SK-N-SH treated with all-trans-retinoic acid at 6 μM for 48 hours (cell line): ENCODE results near the gene MON2.
A peak's percentile ranks its signal among the peaks of the same experiment; 100 is the strongest.

Source experiments
- ATAC-seq: fragments of 200-7000 bp; cut with Tn5 transposase; 3 replicates; pipeline ENCODE4 v1.9.1; 2020; ENCODE audit warnings: mild to moderate bottlenecking, moderate library complexity
- ARNTL ChIP-seq: fragments of 450-650 bp; formaldehyde crosslinking; IDR thresholded peaks from 2 replicates; pipeline ENCODE4 v1.5.0; 2020; ENCODE audit warnings: low read depth, mild to moderate bottlenecking, moderate library complexity, borderline replicate concordance
- BACH2 ChIP-seq: fragments of 250-450 bp; sonication (Bioruptor Pico); IDR thresholded peaks from 2 replicates; pipeline ENCODE4 v1.9.0; 2021; ENCODE audit warnings: mild to moderate bottlenecking, borderline replicate concordance
- CSDC2 ChIP-seq: fragments of 250-450 bp; sonication (Bioruptor Pico); IDR thresholded peaks from 2 replicates; pipeline ENCODE4 v1.5.0; 2020; ENCODE audit warnings: mild to moderate bottlenecking, moderate library complexity
- ESRRG ChIP-seq: fragments of 250-450 bp; sonication (Bioruptor Pico); IDR thresholded peaks from 2 replicates; pipeline ENCODE4 v1.6.1; 2021; ENCODE audit warnings: mild to moderate bottlenecking
- GLIS3 ChIP-seq: fragments of 250-450 bp; sonication (Bioruptor Pico); IDR thresholded peaks from 2 replicates; pipeline ENCODE4 v1.5.0; 2020; ENCODE audit warnings: mild to moderate bottlenecking, moderate library complexity
- ISL1 ChIP-seq: fragments of 250-450 bp; sonication (Bioruptor Pico); IDR thresholded peaks from 2 replicates; pipeline ENCODE4 v2.1.2; 2022; ENCODE audit warnings: mild to moderate bottlenecking, moderate library complexity
- OSR1 ChIP-seq: fragments of 250-450 bp; sonication (Bioruptor Pico); IDR thresholded peaks from 2 replicates; pipeline ENCODE4 v1.8.0; 2022; ENCODE audit warnings: moderate library complexity, mild to moderate bottlenecking, inconsistent platforms
- PPARA ChIP-seq: fragments of 250-450 bp; sonication (Bioruptor Pico); IDR thresholded peaks from 2 replicates; pipeline ENCODE4 v1.5.0; 2020; ENCODE audit warnings: mild to moderate bottlenecking, borderline replicate concordance
- RARB ChIP-seq: fragments of 250-450 bp; sonication (Bioruptor Pico); IDR thresholded peaks from 2 replicates; pipeline ENCODE4 v1.8.0; 2021; ENCODE audit warnings: mild to moderate bottlenecking, moderate library complexity
- SNAI2 ChIP-seq: fragments of 250-450 bp; sonication (Bioruptor Pico); IDR thresholded peaks from 2 replicates; pipeline ENCODE4 v1.5.0; 2020; ENCODE audit warnings: mild to moderate bottlenecking, moderate library complexity
- TCF4 ChIP-seq: fragments of 250-450 bp; sonication (Bioruptor Pico); IDR thresholded peaks from 2 replicates; pipeline ENCODE4 v1.8.0; 2021; ENCODE audit warnings: mild to moderate bottlenecking, moderate library complexity, borderline replicate concordance
- TOX ChIP-seq: fragments of 250-450 bp; sonication (Bioruptor Pico); IDR thresholded peaks from 2 replicates; pipeline ENCODE4 v1.8.0; 2021; ENCODE audit warnings: mild to moderate bottlenecking, moderate library complexity, borderline replicate concordance
- ZFP3 ChIP-seq: fragments of 250-450 bp; sonication (Bioruptor Pico); IDR thresholded peaks from 2 replicates; pipeline ENCODE4 v1.5.0; 2020; ENCODE audit warnings: mild to moderate bottlenecking, moderate library complexity
- ZNF565 ChIP-seq: fragments of 450-650 bp; formaldehyde crosslinking; conservative IDR thresholded peaks from 2 replicates; pipeline ENCODE4 v1.5.0; 2020; ENCODE audit warnings: low read depth, mild to moderate bottlenecking, moderate library complexity
- ZNF70 ChIP-seq: fragments of 450-650 bp; formaldehyde crosslinking; IDR thresholded peaks from 2 replicates; pipeline ENCODE4 v1.5.0; 2020; ENCODE audit warnings: mild to moderate bottlenecking, moderate library complexity
- TF ChIP-seq, protein P1 (sequence below): fragments of 250-450 bp; sonication (Bioruptor Pico); IDR thresholded peaks from 2 replicates; pipeline ENCODE4 v1.5.1; 2020; ENCODE audit warnings: low read depth, mild to moderate bottlenecking, moderate library complexity
- TF ChIP-seq, protein P2 (sequence below): fragments of 250-450 bp; sonication (Bioruptor Pico); IDR thresholded peaks from 2 replicates; pipeline ENCODE4 v1.5.0; 2020; ENCODE audit warnings: mild to moderate bottlenecking, moderate library complexity
- TF ChIP-seq, protein P3 (sequence below): fragments of 250-450 bp; sonication (Bioruptor Pico); IDR thresholded peaks from 2 replicates; pipeline ENCODE4 v1.5.1; 2021; ENCODE audit warnings: mild to moderate bottlenecking, moderate library complexity

Gene MON2

DNA sequence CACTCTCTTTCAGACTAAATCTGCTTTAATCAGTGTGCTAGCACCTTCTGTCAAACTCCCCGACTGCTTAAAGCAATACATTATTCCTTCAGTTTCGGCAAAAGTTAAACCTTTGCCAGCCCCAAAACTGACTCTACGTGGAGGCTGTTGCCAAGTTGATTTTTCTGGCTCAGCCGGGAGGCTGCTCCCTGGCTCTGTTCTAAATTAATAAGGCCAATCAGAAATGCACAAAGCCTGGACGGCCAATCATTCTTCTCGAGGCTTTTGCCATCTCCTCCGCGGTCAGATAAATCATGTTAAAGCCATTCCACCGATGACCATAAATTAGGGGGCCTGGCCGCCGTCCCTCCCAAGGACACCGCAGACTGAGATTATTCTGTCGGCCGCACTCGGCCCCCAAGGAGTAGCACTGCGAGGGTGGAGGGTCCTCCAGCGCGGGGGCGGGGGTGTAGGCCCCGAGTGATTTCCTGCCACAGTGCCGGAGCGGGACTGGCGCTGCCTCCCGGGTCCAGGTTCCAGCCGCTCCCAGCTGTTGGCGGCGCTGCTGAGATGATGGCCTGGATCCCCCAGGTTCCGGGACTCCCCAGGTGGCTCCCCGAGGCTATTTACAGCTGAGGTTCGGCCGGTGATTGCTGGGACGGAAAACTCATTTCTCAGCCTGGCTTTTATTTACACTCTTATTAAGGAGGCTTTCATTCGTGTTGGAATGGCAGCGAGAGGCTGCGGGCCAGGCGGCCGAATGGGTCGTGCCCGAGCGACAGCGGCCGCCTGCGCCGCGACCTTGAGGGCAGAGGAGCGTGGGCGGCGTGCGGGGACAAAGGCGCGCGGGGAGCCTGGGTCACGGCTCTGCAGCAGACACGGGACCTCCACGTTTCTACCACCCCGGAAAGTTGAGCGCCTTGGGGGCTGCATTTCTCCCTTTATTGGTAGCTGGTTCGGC is 165.1 kb downstream of the MON2 start (continued):
- TF ChIP-seq, protein P1, sequence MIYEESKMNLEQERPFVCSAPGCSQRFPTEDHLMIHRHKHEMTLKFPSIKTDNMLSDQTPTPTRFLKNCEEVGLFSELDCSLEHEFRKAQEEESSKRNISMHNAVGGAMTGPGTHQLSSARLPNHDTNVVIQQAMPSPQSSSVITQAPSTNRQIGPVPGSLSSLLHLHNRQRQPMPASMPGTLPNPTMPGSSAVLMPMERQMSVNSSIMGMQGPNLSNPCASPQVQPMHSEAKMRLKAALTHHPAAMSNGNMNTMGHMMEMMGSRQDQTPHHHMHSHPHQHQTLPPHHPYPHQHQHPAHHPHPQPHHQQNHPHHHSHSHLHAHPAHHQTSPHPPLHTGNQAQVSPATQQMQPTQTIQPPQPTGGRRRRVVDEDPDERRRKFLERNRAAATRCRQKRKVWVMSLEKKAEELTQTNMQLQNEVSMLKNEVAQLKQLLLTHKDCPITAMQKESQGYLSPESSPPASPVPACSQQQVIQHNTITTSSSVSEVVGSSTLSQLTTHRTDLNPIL (CRISPR knock-in tag), result no peak
- peak; percentile 48; the same call in 1 of the 2 replicates for TF ChIP-seq TCF4 (CRISPR knock-in tag)
- no peak for TF ChIP-seq CSDC2
- no peak for TF ChIP-seq ESRRG (CRISPR knock-in tag)
- no peak for TF ChIP-seq SNAI2 (CRISPR knock-in tag)

DNA sequence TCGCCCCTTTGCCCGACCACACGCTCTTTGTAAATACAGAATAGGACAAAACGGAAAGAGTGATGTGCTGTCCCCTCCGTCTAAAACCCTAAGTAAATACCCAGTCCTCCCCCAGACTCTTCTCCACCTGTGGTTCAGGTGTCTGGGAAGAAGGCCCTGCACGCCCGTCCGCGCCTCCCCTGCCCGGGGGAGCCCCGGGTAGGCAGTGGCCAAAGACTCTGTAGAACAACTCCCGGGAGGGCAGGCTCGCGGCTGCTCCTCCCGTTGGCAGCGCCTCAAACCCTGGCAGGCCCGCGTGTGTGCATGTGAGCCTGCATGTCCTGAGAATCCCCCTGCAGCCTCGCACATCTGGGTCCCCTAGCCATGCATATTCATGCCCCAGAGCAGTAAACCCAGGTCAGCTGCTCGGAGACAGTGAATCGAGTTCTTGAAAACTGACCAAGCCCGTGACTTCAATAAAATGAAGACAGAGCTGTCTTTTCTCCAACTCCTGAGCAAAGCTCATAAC is 165.8 kb downstream of the MON2 start:
- peak; percentile 44 for ATAC-seq
- TF ChIP-seq OSR1 (CRISPR knock-in tag) (no peak), ZNF565 (no peak), ZFP3 (CRISPR knock-in tag) (no peak), BACH2 (CRISPR knock-in tag) (no peak)

DNA sequence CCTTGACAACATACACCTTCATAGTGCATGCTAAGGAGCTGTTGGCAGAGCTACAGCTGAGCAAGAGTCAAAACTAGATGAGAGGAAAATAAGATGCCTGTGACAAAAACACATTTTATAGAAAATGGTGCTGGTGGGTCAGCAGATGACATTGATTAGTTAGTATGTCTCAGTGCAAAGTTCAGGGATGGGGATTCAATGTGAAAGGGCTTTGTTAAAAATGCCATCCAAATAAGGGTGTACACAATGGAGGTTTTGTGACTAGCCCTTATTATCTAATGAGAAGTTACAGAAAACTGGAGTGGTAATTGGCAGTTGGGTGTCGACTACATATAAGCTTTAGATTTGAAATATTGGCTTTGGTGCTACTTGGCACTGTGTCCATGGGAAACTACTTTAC is 169.0 kb downstream of the MON2 start:
- ATAC-seq, result no peak

DNA sequence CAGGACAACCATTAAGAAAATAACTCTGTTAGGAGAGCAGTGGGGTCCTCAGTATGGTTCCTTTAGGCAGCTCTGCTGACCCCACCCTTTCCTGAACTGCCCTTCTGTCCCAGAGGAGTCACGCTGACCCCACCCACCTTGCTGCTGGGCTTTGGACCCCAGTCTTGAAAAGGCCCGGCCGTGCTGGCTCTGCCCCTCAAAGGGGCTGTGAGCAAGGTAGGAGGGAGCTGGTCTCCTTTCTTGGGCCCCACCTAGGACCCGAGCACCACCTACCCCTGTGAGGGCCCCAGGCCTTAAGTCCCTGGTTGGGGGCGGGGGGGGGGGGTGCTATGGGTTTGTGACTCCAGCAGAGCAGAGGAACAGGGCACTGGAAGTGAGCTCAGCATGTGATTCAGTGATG is 171.1 kb downstream of the MON2 start:
- no peak for ATAC-seq
- no peak for TF ChIP-seq ZNF565
- no peak for TF ChIP-seq TCF4 (CRISPR knock-in tag)
- TF ChIP-seq, protein P2, sequence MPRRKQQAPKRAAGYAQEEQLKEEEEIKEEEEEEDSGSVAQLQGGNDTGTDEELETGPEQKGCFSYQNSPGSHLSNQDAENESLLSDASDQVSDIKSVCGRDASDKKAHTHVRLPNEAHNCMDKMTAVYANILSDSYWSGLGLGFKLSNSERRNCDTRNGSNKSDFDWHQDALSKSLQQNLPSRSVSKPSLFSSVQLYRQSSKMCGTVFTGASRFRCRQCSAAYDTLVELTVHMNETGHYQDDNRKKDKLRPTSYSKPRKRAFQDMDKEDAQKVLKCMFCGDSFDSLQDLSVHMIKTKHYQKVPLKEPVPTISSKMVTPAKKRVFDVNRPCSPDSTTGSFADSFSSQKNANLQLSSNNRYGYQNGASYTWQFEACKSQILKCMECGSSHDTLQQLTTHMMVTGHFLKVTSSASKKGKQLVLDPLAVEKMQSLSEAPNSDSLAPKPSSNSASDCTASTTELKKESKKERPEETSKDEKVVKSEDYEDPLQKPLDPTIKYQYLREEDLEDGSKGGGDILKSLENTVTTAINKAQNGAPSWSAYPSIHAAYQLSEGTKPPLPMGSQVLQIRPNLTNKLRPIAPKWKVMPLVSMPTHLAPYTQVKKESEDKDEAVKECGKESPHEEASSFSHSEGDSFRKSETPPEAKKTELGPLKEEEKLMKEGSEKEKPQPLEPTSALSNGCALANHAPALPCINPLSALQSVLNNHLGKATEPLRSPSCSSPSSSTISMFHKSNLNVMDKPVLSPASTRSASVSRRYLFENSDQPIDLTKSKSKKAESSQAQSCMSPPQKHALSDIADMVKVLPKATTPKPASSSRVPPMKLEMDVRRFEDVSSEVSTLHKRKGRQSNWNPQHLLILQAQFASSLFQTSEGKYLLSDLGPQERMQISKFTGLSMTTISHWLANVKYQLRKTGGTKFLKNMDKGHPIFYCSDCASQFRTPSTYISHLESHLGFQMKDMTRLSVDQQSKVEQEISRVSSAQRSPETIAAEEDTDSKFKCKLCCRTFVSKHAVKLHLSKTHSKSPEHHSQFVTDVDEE (CRISPR knock-in tag), result no peak
- no peak for TF ChIP-seq OSR1 (CRISPR knock-in tag)
- TF ChIP-seq ZFP3 (CRISPR knock-in tag), result no peak
- TF ChIP-seq ISL1 (CRISPR knock-in tag), result no peak
- no peak for TF ChIP-seq TOX (CRISPR knock-in tag)
- TF ChIP-seq BACH2 (CRISPR knock-in tag), result no peak
- no peak for TF ChIP-seq PPARA (CRISPR knock-in tag)

More for the DNA sequence above, 169.0 kb downstream of the MON2 start:
- no peak for TF ChIP-seq ZNF70
- TF ChIP-seq ESRRG (CRISPR knock-in tag), result no peak

DNA sequence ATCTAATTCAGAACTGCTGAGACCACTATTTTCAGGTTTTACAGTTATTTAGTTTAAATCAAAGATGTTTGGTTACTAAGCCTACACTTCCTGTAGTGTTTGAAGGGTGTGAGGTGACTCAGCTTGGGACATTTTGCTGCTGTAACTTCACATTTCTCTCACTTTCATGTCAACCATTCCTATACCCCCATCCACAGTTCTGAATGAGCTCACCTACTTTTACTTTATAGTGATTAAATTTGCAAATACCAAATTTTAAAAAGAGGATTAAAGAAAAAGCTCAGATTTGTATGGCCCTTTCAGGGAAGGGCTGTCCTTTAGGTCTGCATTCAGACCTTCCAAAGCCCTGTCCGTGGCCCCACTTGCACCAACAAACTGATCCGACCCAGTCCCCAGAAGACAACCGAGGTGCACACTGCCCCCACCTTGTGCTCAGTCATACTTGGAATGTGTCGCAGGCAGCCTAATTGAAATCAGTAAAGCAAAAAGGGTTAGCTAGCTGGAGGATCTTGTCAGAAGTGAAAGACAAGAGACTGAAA is 174.4 kb downstream of the MON2 start:
- TF ChIP-seq ARNTL, result no peak
- peak; percentile 59 for ATAC-seq

DNA sequence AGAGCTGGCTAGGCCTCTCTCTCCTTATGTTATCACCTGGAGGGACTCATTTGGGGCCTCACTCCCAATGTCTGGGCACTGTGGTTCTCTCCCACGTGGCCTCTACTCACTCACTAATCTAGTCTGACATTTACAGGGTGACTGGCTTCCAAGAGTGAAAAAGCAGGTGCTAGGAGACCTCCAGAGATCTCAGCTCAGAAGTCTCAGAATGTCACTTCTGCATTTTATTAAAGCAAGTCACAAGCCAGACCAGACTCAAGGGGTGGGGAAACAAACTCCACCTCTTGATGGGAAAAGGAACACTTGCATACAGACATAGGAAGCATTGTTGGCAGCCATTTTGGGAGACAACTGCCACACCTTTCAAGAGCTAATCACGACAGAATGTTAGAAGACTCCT is 175.9 kb downstream of the MON2 start:
- TF ChIP-seq ISL1 (CRISPR knock-in tag) (no peak), ARNTL (no peak), GLIS3 (CRISPR knock-in tag) (no peak), RARB (CRISPR knock-in tag) (no peak), TOX (CRISPR knock-in tag) (no peak), ZFP3 (CRISPR knock-in tag) (no peak), TCF4 (CRISPR knock-in tag) (no peak), PPARA (CRISPR knock-in tag) (no peak)
- TF ChIP-seq, protein P3, sequence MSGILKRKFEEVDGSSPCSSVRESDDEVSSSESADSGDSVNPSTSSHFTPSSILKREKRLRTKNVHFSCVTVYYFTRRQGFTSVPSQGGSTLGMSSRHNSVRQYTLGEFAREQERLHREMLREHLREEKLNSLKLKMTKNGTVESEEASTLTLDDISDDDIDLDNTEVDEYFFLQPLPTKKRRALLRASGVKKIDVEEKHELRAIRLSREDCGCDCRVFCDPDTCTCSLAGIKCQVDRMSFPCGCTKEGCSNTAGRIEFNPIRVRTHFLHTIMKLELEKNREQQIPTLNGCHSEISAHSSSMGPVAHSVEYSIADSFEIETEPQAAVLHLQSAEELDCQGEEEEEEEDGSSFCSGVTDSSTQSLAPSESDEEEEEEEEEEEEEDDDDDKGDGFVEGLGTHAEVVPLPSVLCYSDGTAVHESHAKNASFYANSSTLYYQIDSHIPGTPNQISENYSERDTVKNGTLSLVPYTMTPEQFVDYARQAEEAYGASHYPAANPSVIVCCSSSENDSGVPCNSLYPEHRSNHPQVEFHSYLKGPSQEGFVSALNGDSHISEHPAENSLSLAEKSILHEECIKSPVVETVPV (CRISPR knock-in tag), result no peak
- ATAC-seq, result no peak
